ENCODE data around the gene BET1. TPM values are rescaled to one million over a fixed set of nuclear protein-coding genes. Genes with fewer than 3 reads are reported as not detected.
A peak's percentile ranks its signal among the peaks of the same experiment; 100 is the strongest.

BET1 gene
- total and polyA plus RNA-seq, 8 donors = 22.0 to 49.4 (median 38.6) TPM

DNA sequence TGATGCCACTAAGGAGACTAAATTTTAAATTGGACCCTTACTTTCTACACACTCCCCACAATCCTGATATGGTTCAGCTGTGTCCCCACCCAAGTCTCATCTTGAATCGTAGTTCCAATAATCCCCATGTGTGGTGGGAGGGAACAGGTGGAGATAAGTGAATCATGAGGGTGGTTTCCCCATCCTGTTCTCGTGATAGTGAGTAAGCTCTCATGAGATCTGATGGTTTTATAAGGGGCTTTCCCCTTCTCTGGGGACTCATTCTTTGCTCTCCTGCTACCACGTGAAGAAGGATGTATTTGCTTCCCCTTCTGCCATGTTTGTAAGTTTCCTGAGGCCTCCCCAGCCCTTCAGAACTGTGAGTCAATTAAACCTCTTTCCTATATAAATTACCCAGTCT lies 18.4 kb upstream of the BET1 start:
- TF ChIP-seq, protein P1, sequence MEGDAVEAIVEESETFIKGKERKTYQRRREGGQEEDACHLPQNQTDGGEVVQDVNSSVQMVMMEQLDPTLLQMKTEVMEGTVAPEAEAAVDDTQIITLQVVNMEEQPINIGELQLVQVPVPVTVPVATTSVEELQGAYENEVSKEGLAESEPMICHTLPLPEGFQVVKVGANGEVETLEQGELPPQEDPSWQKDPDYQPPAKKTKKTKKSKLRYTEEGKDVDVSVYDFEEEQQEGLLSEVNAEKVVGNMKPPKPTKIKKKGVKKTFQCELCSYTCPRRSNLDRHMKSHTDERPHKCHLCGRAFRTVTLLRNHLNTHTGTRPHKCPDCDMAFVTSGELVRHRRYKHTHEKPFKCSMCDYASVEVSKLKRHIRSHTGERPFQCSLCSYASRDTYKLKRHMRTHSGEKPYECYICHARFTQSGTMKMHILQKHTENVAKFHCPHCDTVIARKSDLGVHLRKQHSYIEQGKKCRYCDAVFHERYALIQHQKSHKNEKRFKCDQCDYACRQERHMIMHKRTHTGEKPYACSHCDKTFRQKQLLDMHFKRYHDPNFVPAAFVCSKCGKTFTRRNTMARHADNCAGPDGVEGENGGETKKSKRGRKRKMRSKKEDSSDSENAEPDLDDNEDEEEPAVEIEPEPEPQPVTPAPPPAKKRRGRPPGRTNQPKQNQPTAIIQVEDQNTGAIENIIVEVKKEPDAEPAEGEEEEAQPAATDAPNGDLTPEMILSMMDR (IDR thresholded peaks at IDR 0.05) = no peak
- H3K9me3 ChIP-seq = no peaks in the 10 kb centered on the region
- no peak overlapping the region for H3K27ac ChIP-seq
- H3K27me3 ChIP-seq = no peaks in the 10 kb centered on the region
- DNase-seq (no peak), ATAC-seq (no peak)
- H3K4me1 ChIP-seq = no peaks in the 10 kb centered on the region
- H3K36me3 ChIP-seq = no peaks in the 10 kb centered on the region
- intact Hi-C loops (cut with DNase I) = no loop called here
- H3K4me3 ChIP-seq = no peak overlapping the region

DNA sequence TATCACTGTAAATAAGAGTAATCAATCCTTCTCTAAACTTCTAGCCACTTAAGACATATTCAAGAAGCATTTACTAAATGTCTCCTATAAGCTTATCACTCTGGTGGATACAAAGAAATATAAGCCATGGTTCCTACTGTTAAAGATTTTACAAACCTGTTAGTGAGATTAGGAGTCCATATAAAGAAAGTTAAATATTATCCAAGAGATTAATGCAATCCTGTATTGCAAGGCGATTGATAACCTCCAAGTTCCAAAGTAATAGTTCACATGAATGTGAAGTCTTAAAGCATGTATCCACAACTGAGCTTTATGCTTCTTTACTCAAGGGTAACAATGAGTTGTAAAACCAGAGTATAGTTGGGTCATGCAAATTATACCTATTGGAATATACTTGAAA lies 12.6 kb upstream of the BET1 start:
- DNase-seq (no peak), ATAC-seq (no peak)
- no peaks in the 10 kb centered on the region for H3K36me3 ChIP-seq
- H3K4me1 ChIP-seq = no peaks in the 10 kb centered on the region
- TF ChIP-seq, protein P1 (IDR thresholded peaks at IDR 0.05) = no peak
- intact Hi-C loops (cut with DNase I) = no loop called here
- no peaks in the 10 kb centered on the region for H3K9me3 ChIP-seq
- no peak overlapping the region for H3K27ac ChIP-seq
- no peak overlapping the region for H3K4me3 ChIP-seq
- H3K27me3 ChIP-seq = no peaks in the 10 kb centered on the region

DNA sequence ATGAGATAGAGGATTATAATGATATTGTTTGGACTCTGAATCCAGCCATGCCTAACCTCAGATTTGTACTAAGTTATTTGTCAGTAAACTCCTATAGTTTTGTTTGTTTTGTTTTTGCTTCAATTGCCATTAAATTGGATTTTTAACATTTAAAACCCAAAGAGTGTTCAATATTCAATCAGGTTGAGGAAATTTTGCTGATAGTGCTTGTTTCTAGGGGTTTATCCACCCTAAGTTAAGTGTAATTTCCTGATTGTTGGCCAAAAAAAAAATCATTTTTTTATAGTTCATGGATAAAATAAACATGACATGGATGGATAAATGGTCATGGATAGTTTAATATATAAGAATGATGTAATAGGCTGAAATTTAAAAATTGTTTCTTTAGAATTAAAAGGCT lies 11.4 kb upstream of the BET1 start:
- H3K4me1 ChIP-seq = no peaks in the 10 kb centered on the region
- no peak for DNase-seq
- H3K9me3 ChIP-seq = no peaks in the 10 kb centered on the region
- H3K27ac ChIP-seq = no peak overlapping the region
- no peaks in the 10 kb centered on the region for H3K36me3 ChIP-seq
- intact Hi-C loops (cut with DNase I) = no loop called here
- no peaks in the 10 kb centered on the region for H3K27me3 ChIP-seq
- no peak overlapping the region for H3K4me3 ChIP-seq
- TF ChIP-seq, protein P1 (IDR thresholded peaks at IDR 0.05) = no peak
- no peak for ATAC-seq

DNA sequence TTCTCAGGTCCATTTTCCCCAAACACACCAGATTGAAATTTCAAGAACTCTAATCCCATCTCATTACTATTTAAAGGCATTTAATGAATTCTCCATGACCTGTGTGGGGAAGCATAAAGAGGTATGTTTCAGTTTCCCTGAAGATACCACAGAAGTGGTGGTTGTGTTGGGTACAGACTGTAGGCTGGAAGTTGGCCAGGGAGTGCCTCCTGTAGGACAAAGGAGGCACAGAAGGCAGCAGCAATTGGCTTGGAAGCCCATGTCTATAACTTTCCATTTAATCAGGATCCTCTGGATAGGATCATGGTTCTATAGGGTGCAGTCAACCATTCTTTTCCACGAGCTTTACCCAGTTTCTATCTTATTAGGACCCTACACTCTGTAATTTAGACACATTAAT lies 8.6 kb upstream of the BET1 start:
- ATAC-seq (no peak), DNase-seq (no peak)
- Histone ChIP-seq H3K4me3 (no peak overlapping the region), H3K4me1 (no peaks in the 10 kb centered on the region), H3K9me3 (no peaks in the 10 kb centered on the region), H3K27ac (no peak overlapping the region), H3K36me3 (no peaks in the 10 kb centered on the region), H3K27me3 (no peaks in the 10 kb centered on the region)
- TF ChIP-seq, protein P1 (IDR thresholded peaks at IDR 0.05) = no peak
- intact Hi-C loops (cut with DNase I) = no loop called here

DNA sequence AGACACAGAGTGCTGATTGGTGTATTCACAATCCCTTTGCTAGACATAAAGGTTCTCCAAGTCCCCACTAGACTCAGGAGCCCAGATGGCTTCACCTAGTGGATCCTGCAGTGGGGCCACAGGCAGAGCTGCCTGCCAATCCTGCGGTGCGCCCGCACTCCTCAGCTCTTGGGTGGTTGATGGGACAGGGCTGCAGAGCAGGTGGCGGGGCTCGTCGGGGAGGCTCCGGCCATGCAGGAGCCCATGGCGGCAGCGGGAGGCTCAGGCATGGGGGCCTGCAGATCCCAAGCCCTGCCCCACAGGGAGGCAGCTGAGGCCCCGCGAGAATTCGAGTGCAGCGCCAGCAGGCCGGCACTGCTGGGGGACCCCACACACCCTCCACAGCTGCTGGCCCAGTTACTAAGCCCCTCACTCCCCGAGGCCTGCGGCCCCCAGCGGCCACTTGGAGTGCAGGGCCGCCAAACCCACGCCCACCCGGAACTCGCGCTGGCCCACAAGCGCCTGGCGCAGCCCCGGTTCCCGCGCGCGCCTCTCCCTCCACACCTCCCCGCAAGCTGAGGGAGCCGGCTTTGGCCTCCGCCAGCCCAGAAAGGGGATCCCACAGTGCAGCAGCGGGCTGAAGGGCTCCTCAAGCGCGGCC lies 7.7 kb upstream of the BET1 start:
- no peak overlapping the region for H3K4me3 ChIP-seq
- H3K27me3 ChIP-seq = no peaks in the 10 kb centered on the region
- H3K9me3 ChIP-seq = no peaks in the 10 kb centered on the region
- no peaks in the 10 kb centered on the region for H3K4me1 ChIP-seq
- DNase-seq (peak in 1 of 4 donors; percentile 69), ATAC-seq (no peak)
- H3K36me3 ChIP-seq = no peaks in the 10 kb centered on the region
- intact Hi-C loops (cut with DNase I) = no loop called here
- TF ChIP-seq, protein P1 (IDR thresholded peaks at IDR 0.05) = no peak
- no peak overlapping the region for H3K27ac ChIP-seq

All from left lung (tissue), 10 donors.